DND-41 (cell line): ENCODE measurements around the gene TNC.

Experiments
- ATAC-seq: fragments of 200-7000 bp; cut with Tn5 transposase; 3 replicates; pipeline ENCODE4 v1.9.1; 2021; ENCODE audit warnings: low read depth; ENCODE audit not compliant: insufficient read depth
- DNase-seq: peaks from one replicate; pipeline ENCODE4 v3.0.0-alpha.2; 2020
- H2AFZ ChIP-seq: 2 replicates; pipeline ENCODE4 v1.6.0; 2012; ENCODE audit warnings: low read depth, low read length
- H3K27ac ChIP-seq: 2 replicates; pipeline ENCODE4 v1.5.1; 2012; ENCODE audit warnings: low read length, inconsistent platforms
- H3K27me3 ChIP-seq: fragments of 200-600 bp; sonication (generic); 2 replicates; pipeline ENCODE4 v1.6.0; 2012; ENCODE audit warnings: low read length, mild to moderate bottlenecking, inconsistent platforms; ENCODE audit not compliant: insufficient read depth, poor library complexity
- H3K36me3 ChIP-seq: 2 replicates; pipeline ENCODE4 v1.5.1; 2012; ENCODE audit warnings: low read length, inconsistent platforms; ENCODE audit not compliant: insufficient read depth
- H3K4me1 ChIP-seq: 2 replicates; pipeline ENCODE4 v1.5.1; 2012; ENCODE audit warnings: mild to moderate bottlenecking, low read length; ENCODE audit not compliant: insufficient read depth
- H3K4me2 ChIP-seq: 2 replicates; pipeline ENCODE4 v1.6.0; 2012; ENCODE audit warnings: mild to moderate bottlenecking, moderate library complexity, low read length, inconsistent platforms; ENCODE audit not compliant: insufficient read depth
- H3K4me3 ChIP-seq, 2 experiments: fragments of 200-600 bp in 1 of 2; shearing (Covaris generic) in 1 of 2; 2 replicates each; pipeline ENCODE4 v1.5.1; 2012 to 2016; ENCODE audit warnings: inconsistent platforms in 2 of 2, low read length in 2 of 2, mild to moderate bottlenecking in 2 of 2, low read depth in 1 of 2, moderate library complexity in 1 of 2
- H3K79me2 ChIP-seq: 2 replicates; pipeline ENCODE4 v1.6.0; 2012; ENCODE audit warnings: low read length, inconsistent platforms; ENCODE audit not compliant: insufficient read depth
- H3K9ac ChIP-seq: 2 replicates; pipeline ENCODE4 v1.6.0; 2012; ENCODE audit warnings: low read depth, mild to moderate bottlenecking, inconsistent platforms, low read length, moderate library complexity
- H3K9me3 ChIP-seq: 2 replicates; pipeline ENCODE4 v1.5.1; 2012; ENCODE audit warnings: low read length, moderate library complexity, mild to moderate bottlenecking, inconsistent platforms; ENCODE audit not compliant: insufficient read depth, severe bottlenecking
- H4K20me1 ChIP-seq: 2 replicates; pipeline ENCODE4 v1.6.0; 2012; ENCODE audit warnings: low read length; ENCODE audit not compliant: insufficient read depth
- EZH2 ChIP-seq: IDR thresholded peaks from 3 replicates; pipeline ENCODE4 v1.6.1; 2012; ENCODE audit warnings: borderline replicate concordance, low read depth, mild to moderate bottlenecking, moderate library complexity, low read length, inconsistent platforms; ENCODE audit not compliant: severe bottlenecking
- TF ChIP-seq, protein P1 (sequence below): IDR thresholded peaks from 2 replicates; pipeline ENCODE4 v1.5.1; 2012; ENCODE audit warnings: borderline replicate concordance, low read length, moderate library complexity, mild to moderate bottlenecking; ENCODE audit not compliant: poor library complexity, severe bottlenecking; ENCODE audit errors: extremely low read depth

TNC gene

DNA sequence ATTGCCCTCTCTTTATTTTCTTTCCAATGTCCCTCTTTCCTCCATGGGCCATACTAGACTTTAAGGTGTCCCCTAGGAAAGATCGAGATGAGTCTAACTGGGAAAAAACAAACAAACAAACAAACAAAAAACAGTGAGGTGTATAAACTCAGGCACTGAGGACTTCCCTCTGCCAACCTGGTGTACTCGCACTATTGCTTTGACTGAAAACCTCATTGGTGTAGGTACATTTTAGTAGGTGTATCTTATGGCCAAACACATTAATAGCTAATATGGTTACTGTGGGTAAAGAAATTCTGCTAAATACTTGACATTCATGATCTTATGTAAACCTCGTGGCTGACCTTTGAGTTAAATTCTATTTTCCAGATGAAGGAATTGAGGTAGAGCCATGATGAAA, 74.3 kb downstream of the TNC start:
- Histone ChIP-seq H3K27ac (no peak overlapping the region), H3K27me3 (no peaks in the 10 kb centered on the region), H2AFZ (no peak overlapping the region), H3K79me2 (no peaks in the 10 kb centered on the region), H3K9ac (no peak overlapping the region), H4K20me1 (no peaks in the 10 kb centered on the region), H3K4me3 (no peak overlapping the region), H3K36me3 (no peaks in the 10 kb centered on the region), H3K4me1 (no peaks in the 10 kb centered on the region), H3K9me3 (no peaks in the 10 kb centered on the region), H3K4me2 (no peak overlapping the region)
- no peak for TF ChIP-seq EZH2
- ATAC-seq = no peak
- no peak for DNase-seq

GRCh38 chr9:115042781-115043509, 75.0 kb downstream of the TNC start:
- ATAC-seq (no peak), DNase-seq (no peak)
- no peak overlapping the region for H3K27ac ChIP-seq
- no peak overlapping the region for H3K4me2 ChIP-seq
- no peak overlapping the region for H3K9ac ChIP-seq
- no peaks in the 10 kb centered on the region for H3K4me1 ChIP-seq
- H3K36me3 ChIP-seq = no peaks in the 10 kb centered on the region
- no peaks in the 10 kb centered on the region for H4K20me1 ChIP-seq
- H3K79me2 ChIP-seq = no peaks in the 10 kb centered on the region
- no peaks in the 10 kb centered on the region for H3K9me3 ChIP-seq
- H3K27me3 ChIP-seq = no peaks in the 10 kb centered on the region
- H2AFZ ChIP-seq = no peak overlapping the region
- H3K4me3 ChIP-seq = no peak overlapping the region
- TF ChIP-seq, protein P1, sequence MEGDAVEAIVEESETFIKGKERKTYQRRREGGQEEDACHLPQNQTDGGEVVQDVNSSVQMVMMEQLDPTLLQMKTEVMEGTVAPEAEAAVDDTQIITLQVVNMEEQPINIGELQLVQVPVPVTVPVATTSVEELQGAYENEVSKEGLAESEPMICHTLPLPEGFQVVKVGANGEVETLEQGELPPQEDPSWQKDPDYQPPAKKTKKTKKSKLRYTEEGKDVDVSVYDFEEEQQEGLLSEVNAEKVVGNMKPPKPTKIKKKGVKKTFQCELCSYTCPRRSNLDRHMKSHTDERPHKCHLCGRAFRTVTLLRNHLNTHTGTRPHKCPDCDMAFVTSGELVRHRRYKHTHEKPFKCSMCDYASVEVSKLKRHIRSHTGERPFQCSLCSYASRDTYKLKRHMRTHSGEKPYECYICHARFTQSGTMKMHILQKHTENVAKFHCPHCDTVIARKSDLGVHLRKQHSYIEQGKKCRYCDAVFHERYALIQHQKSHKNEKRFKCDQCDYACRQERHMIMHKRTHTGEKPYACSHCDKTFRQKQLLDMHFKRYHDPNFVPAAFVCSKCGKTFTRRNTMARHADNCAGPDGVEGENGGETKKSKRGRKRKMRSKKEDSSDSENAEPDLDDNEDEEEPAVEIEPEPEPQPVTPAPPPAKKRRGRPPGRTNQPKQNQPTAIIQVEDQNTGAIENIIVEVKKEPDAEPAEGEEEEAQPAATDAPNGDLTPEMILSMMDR = no peak
- no peak for TF ChIP-seq EZH2

DNA sequence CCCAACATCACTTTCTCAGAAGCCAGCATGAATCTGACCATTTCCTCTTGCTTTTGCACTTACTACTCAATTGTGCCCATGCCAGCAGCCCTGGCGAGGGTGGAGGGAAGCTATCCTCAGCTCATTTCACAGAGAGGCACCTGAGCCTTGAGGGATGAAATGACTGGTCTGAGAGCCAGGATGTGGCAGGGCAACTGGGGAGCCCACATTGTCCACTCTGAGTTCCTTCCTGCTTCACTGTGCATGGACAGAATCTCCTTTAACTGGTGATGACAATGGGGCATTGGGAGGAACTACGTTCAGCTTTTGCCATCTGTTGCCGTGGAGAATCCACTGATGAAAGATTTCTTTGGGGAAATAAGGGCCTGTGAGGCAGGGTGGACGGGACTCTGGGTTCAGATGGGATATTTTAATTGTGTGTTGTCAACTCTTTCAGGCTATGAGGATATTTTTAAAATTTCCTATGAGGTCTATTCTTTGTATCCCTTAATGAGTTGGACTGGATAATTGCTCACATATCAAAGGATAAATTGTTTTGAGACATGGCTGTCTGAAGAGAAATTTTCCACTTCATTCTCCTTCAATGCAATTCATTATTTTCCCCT, 78.3 kb downstream of the TNC start:
- no peaks in the 10 kb centered on the region for H3K9me3 ChIP-seq
- H2AFZ ChIP-seq = no peak overlapping the region
- H3K9ac ChIP-seq = no peak overlapping the region
- no peaks in the 10 kb centered on the region for H3K79me2 ChIP-seq
- H3K36me3 ChIP-seq = no peaks in the 10 kb centered on the region
- ATAC-seq = no peak
- H3K27me3 ChIP-seq = no peaks in the 10 kb centered on the region
- H3K27ac ChIP-seq = no peak overlapping the region
- H3K4me2 ChIP-seq = no peak overlapping the region
- TF ChIP-seq, protein P1 = no peak
- TF ChIP-seq EZH2 = no peak
- H4K20me1 ChIP-seq = no peaks in the 10 kb centered on the region
- H3K4me1 ChIP-seq = no peaks in the 10 kb centered on the region
- H3K4me3 ChIP-seq = no peak overlapping the region
- DNase-seq = no peak

DNA sequence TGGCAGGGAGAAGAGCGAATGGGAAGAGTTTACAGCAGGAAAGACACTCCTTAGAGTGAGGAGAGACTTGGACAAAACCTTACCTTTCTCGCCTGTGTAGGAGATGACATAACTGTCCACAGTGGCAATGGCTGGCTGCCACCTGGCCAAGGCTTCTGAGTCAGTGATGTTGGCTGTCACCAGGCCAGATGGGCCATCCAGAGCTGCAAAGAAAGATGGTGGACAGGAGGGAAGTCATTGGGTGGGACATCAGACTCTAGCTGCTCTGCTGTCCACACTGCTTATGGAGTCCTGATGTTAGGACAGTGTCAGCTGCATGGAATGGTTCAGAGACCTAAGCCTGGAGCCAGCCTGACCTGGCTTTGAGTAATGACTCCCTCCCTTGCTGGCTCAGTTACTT, 79.8 kb downstream of the TNC start:
- Histone ChIP-seq H3K9me3 (no peaks in the 10 kb centered on the region), H2AFZ (no peak overlapping the region), H3K4me3 (no peak overlapping the region), H3K79me2 (no peaks in the 10 kb centered on the region), H3K36me3 (no peaks in the 10 kb centered on the region), H3K27me3 (no peaks in the 10 kb centered on the region), H3K27ac (no peak overlapping the region), H3K4me2 (no peak overlapping the region), H4K20me1 (no peaks in the 10 kb centered on the region), H3K4me1 (no peaks in the 10 kb centered on the region), H3K9ac (no peak overlapping the region)
- no peak for DNase-seq
- TF ChIP-seq, protein P1 = no peak
- no peak for TF ChIP-seq EZH2
- no peak for ATAC-seq
